ENCODE data around the gene PHACTR4.

DNA sequence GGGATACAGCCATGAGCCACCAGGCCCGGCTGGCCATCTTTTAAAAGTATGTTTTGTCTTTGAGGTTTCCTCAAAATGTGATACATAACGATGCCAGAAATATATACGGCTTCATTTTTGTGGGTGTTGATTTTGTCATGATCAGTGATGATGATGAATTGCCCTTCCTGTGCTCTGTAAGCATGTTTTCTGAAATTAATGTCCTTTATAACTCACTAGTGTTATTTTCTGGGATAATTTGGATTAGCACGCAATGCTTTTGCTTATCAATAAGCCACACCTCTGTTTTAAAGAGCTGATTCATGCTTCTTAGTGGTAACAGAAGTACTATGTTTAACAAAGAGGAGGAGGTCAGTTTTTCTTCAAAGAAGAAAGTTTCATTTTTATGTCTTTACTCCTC, 25.6 kb downstream of the PHACTR4 start:
- TF ChIP-seq, protein P1, sequence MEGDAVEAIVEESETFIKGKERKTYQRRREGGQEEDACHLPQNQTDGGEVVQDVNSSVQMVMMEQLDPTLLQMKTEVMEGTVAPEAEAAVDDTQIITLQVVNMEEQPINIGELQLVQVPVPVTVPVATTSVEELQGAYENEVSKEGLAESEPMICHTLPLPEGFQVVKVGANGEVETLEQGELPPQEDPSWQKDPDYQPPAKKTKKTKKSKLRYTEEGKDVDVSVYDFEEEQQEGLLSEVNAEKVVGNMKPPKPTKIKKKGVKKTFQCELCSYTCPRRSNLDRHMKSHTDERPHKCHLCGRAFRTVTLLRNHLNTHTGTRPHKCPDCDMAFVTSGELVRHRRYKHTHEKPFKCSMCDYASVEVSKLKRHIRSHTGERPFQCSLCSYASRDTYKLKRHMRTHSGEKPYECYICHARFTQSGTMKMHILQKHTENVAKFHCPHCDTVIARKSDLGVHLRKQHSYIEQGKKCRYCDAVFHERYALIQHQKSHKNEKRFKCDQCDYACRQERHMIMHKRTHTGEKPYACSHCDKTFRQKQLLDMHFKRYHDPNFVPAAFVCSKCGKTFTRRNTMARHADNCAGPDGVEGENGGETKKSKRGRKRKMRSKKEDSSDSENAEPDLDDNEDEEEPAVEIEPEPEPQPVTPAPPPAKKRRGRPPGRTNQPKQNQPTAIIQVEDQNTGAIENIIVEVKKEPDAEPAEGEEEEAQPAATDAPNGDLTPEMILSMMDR (IDR thresholded peaks at IDR 0.05) = no peak
- no peak for TF ChIP-seq POLR2A (IDR thresholded peaks at IDR 0.05)
